IPS-NIHi11 (cell line): ENCODE data around the gene UBL7.
A peak's percentile ranks its signal among the peaks of the same experiment; 100 is the strongest.

Experiments
- DNase-seq: peaks from one replicate; pipeline ENCODE4 v3.0.0; 2012; ENCODE audit warnings: mixed read lengths, low spot score

The UBL7 gene

DNA sequence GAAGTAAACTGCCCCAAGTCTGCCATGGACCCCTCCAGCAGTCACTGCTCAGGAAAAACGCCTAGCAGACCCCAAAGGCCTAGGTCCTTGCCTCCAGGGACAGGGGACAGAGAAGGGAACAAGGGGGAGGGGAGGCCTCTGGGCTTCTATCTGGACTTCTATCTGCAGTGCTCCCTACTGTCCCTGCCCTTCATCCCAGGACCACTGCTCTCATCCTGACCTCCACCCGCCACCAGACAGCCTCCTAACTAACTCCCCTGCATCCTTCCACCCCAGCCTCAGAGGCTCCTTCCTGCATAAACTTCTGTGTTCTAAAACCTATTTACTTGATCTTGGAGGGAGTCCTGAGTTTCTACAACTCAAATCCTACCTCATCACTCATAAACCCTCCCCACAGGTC, 52.6 kb downstream of the UBL7 start:
- DNase-seq: no peak

DNA sequence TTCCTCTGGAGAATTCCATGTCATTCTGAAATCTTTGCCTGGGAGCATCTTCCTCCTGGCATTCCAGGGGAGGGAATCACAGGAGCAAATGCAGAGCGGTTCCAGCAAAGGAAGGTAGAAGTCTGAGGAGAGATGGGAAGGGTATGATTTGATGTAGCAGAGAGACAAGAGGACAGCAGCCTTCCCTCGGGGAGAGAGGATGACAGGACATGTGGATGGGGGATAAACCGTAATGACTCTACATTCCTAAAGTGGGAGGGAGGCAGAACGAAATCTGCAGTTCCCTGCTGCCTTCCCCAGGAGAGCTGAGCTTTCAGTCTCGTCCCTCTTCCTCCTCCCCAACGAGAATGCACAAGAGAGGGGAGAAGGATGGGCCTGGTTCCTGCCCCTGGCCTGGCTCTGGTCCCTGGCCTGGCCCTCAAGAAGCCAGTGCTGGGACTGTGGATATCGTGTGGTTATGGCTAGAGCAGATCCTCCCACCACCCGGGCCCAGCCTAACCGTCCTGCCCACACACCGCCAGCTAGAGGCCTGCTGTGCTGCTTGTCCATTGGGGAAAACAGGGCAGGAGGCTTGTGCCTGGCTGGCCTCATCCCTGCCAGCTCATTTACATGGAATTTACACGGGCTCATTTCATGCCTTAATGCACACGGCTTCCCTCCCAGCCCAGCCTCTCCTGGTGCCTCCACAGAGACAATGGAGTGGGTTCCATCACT, 53.8 kb downstream of the UBL7 start:
- DNase-seq: peak; percentile 84

DNA sequence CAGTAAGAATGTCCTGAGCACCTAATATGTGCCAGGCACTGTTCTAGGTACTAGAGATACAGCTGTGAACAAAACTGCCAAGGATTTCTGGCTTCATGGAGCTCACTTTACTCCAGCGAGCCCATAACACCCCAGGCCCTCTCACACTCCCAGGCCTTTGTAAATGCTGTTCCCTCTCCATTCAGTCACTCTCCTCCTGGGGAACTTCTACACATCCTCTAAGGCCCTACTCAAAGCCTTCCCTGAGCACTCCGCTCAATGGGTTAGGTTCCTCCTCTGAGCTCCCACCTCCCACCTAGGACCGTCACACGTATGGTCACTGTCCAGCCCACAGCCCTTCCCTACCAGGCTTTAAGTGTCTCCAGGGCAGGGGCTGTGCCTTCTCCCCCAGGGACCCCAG, 54.4 kb downstream of the UBL7 start:
- no peak for DNase-seq

DNA sequence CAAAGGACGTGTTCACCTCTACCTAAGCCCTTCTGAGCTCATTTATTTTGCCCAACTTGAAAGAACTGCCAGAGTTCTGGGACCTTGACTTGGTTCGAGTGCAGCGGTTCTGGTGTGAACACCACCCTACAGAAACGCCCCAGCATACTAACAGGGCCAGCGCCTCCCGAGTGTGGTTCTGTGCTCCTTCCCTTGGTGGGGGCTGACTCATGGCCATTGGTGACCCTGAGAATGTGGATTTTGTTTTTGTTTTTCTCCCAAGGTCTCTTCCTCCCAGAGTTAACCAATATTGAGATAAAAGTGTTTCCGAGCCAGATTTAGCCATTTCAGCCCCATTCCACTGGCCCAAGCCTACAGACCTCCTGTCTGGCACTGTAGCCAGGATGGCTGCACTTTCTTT, 55.1 kb downstream of the UBL7 start:
- DNase-seq: no peak

DNA sequence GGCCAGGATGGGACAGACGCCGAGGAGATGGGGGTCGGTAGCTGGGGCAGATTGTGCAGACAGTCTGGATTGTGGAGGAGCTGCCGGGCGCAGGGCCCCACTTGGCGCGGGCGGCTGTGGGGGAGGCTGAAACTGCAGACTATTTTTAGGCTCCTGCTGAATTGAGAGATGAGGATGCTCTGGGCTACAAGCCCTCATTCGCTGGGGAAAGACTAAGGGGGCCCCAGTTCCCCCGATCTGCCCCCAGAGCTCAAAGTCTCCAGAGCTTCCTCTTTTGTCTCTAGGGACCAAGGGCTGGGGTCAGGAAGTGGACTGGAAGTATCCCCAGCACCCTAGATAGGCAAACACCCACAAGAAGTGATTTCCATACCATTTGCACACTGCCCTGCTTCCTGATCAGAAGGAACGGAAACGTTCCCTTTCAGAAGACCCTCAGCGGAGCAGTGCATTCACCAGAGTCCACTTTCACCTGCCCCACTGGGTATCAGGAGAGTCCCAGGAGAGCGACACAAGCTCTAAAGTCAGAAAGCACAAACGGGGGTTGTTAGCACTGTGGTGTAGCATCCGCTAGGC, 56.9 kb downstream of the UBL7 start:
- no peak for DNase-seq

DNA sequence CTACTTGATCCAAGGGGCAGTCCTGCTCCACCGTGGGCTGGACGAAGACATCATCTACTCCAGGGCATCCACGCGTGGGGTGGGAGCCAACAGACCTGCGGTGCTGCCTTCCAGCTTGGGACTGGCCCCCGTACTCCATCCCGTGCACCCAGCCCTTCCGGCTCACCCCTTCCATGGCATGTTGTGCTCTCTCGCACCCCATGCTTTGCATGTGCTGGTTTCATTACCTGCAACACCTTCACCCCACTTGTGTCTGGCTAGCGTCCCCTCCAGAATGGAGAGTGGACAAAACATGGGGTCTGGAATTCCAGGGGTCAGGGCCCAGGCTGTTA, 57.4 kb downstream of the UBL7 start:
- no peak for DNase-seq

DNA sequence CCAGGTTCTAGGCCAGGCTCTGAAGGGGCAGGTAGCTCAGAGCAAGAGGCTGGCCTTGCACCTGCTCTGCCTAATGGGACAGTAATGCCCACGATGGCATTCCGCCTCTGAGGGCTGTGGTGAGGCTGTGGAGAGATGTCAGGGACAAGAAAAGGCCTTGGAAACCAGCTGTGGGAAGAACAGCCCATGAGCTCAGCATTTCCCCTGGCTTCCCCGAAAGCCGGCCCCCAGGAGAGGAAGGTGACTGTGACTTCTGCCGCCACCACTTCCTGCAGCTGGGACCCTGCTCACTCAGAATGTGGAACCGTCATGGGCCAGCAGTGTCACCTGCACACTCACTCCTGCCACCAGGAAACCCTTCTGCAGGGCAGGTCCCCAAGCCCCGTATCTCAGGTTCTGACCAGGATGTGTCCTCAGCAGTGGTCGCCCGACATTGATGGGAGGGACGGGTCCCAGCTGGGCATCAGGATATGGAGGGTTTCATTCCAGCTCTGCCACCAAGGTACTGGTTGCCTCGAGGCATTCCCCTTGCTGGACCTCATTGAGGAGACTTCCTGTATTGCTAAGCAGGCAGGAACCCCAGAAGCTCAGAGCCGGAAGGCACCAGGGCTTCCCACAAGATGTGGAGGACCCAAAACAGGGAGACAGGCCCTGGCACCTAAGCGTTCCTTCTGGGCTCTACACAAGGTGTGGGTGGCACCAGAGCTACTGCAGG, 57.9 kb downstream of the UBL7 start:
- no peak for DNase-seq

DNA sequence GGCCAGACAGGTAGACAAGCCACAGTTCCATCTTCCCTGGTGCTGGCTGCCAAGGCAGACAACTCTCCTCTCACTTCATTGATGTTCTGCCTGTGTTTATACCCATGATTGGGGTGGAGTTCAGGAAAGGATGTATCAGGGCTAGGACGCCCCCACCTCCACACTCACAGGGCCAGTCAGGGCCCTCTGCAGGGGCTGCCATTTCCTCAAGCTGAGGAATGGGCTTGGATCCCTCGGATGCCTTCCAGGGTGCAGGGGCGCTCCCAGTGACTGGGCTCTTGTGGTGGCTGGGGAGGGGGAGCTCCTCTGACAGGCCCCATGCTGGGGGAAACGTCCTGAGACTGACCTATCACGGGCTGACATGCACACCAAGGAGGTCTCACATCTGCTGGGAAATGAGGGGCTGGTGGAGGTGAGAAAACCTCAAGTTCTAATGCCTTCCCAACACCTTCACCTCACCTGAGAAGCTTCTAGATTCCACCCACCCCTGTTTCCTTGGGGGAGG, 58.6 kb downstream of the UBL7 start:
- DNase-seq: no peak

DNA sequence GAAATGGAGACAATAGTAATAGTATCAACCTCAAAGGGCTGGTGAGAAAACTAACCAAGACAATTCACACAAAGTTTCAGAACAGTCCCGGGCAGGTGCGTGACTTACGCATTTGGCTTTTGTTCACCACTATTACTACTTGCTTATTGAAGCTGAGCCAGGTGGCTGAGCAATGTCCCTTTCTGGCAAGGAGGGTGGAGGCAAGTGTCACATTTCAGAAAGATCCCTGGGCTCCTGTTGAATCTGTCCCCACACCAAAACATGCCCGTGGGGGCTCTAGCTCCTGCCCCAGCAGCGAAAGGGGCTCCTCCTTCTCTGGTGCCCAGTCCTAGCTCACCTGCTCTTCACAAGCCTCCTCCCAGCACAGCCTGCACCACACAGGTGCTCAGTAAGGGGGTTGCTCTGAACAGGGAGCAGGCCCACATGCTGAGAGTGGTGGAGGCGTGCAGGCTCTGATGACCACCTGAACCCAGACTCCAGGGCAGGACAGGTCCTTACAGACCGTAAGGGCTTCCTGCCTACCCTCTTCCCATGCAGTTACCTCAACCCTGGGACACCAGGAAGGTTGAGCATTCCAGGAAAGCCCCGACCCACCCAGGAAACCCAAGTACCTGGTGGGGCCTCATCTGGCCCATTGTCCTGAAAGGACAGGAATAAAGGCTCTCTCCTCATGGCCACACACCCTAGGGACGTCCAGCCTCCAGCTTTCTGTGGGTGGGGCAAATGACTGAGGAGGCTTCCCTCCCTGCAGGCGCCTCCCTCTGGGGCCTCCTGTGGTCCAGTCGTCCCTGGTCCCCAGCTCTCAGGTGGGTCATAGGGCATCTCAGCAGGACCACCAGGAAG, 59.8 kb downstream of the UBL7 start:
- no peak for DNase-seq

DNA sequence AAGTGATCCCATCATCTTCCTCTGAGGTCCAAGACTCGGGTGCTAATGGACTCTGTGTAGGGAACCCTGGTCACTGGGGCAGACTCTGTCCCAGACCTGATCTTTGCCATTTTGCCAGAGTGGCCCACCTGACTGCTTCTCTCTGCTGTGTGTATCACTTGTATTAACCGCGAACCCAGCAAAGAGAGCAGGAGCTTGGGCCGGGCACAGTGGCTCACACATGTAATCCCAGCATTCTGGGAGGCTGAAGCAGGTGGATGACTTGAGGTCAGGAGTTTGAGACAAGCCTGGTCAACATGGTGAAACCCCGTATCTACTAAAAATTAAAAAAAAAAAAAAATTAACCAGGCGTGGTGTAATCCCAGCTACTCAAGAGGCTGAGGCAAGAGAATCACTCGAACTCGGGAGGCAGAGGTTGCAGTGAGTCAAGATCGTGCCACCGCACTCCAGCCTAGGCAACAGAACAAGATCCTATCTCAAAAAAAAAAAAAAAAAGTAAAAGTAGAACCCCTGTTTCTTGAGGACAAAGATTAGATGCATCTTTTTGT, 60.6 kb downstream of the UBL7 start:
- no peak for DNase-seq

DNA sequence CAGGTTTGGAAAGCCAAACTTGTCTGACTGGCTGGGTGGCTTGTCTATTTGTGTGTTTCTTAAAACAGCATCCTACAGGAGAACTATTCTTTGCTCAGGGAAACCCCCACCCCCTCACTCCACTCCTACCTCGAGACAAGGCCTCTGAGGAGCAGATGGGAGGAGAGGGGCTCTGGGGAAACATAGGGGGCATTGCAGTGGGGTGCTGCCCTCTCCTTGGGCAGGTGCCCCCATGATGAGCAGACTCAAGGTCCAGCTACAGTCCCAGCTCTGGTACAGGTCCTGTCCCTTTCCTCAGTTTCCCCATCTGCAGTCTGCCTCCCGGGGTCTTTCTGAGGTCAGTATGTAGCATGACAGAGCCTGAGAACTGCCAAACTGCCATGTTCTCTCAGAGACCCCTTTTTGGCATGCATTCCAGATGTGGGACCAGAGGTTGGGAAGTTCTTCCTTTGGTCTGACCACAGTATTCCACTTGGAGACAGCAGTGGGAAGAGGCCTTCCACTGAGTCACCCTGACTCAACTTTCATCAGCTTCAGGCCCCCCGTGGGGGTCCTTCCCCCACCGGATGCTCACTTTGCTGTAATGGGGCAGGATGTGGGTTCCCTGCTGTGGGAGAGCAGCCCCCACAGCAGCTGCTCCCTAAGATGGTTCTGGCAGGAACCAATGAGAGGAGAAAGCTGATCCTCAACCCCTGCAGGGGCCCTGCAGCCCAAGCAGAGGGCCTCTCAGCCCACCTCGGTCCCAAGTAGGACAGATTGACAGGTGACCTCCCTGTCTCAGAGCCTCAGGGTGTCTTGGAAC, 61.2 kb downstream of the UBL7 start:
- no peak for DNase-seq

DNA sequence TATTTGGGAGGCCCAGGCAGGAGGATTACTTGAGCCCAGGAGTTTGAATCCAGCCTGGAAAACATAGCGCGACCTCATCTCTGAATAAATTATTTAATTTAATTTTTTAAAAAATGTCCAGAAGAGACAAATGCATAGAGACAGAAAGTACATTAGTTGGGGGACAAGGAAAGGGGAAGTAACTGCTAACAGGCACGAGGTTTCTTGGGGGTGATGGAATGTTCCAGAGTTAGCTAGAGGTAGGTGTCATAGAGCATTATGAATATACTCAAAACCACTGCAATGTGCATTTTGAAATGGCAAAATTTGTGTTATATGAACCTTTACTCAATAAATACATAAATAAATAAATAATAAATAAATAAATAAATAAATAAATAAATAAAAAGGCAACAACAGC, 61.9 kb downstream of the UBL7 start:
- DNase-seq: no peak

DNA sequence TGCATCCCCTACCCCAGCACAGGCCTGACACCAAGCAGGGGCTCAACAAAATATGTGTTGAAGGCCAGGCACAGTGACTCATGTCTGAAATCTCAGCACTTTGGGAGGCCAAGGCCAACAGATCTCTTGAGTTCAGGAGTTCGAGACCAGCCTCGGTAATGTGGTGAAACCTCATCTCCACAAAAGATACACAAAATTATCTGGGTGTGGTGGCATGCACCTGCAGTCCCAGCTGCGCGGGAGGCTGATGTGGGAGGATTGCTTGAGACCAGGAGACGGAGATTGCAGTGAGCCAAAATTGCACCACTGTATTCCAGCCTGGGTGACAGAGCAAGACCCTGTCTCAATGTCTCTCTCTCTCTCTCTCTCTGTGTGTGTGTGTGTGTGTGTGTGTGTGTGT, 62.8 kb downstream of the UBL7 start:
- no peak for DNase-seq

DNA sequence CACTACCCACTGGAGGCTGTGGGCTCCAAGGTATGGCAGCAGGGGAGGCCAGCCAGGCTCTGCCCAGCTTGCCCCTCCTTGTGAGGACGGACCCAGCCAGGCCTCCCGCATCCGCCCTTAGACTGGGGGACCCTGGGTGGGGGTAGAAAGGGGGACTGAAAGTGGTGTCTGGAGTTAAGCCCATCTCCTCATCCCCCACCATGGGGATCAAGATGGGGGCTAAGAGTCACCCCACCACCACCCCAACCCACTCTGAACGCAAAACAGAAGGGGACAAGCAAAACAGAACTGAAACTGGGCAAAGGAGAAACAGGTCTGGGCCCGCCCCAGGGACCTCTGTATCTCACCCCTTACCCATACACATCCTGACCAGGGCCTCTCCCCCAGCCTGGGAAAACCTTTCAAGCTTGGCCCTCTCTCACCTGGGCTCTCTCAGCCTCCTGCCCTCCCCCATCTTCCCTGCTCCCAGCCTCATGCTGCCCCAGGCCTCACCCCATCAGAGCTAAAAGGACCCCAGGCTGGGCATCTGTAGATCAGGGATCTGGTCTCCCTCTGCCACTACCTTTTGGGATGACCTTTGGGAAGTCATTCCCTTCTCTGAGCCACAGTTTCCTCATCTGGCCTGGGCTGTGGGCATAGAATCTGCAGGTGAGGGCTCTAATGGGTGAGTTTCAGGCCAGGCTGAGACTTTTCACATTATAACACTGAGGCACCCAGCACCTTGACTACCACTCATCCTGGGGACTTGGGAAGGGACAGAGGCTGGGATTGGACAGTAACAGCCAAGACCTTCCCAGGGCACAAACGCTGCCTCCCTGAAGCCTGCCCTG, 63.5 kb downstream of the UBL7 start:
- no peak for DNase-seq

DNA sequence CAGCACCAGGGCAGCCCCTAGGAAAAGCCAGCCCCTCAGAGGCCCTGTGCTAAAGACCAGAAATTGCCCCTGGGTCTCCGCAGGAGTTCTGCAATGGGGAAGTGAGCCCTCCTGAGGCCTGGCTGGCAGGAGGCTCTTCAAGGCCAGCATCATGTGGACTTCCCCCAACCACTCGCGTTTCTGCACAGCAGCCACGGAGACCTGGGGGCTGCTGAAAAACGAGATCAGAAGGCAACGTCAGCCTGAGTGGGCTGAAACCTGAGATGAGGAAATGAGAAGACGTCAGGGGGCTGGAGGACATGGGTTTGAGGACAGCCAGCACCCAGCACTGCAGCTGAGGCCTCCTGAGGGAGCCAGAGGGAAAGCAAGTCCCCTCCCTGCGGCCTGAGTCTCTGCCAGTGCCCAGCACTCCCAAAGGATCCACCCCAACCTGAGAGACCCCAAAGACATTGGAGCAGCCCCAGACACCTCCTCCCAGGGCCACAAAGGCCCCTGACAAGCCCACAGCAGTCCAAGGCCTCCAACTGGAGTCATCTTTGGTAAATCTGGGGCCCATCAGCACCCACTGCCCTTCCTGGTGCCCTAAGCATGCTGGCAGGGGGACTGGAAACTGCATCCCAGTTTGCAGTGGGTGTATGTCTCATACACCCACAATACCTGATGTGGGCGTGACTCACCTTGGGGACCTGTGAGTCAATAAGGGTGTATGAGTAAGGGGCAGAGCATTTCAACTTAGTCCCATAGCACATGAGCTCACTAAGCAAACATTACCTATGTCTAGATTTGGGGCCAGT, 64.3 kb downstream of the UBL7 start:
- no peak for DNase-seq

DNA sequence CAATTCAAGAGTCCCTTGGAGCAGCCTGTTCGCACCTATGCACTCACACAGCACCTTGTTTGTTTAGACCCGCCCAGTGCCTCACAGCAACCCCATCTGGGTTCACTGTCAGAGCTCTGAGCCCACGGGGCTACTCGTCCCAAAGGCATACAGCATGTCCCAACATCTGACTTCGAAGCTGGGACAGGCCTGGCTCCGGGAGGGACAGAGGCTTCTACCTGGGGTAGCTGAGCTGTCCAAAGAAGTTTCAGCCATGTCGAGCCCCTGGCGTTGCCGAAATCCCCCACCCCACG, 64.9 kb downstream of the UBL7 start:
- DNase-seq: no peak
